A673 (cell line): Measurements from ENCODE around the gene COA1. TPM values are rescaled to one million over a fixed set of nuclear protein-coding genes. Genes with fewer than 3 reads are reported as not detected.

Source experiments
- BruUV-seq: library from RNA; stranded (reverse); fragments of 400-500 nt; replicated peaks from 2 replicates; lab custom pipeline; 2021; lab: Mats Ljungman, UMichigan
- CTCF ChIA-PET: fragments of 300-600 bp; sonication (Branson Sonifier 250); formaldehyde crosslinking; loops from one replicate; lab custom pipeline; 2022; ENCODE audit warnings: antibody characterized with exemption; lab: Charles Lee
- POLR2A ChIA-PET: fragments of 300-600 bp; sonication (Branson Sonifier 250); formaldehyde crosslinking; loops from one replicate; lab custom pipeline; 2022; ENCODE audit warnings: antibody characterized with exemption; ENCODE audit not compliant: low non-redundant PET; lab: Charles Lee
- DNase-seq: peaks from one replicate; pipeline ENCODE4 v3.0.0-alpha.2; 2015; ENCODE audit warnings: low spot score
- H3K27ac ChIP-seq: fragments of 200-600 bp; sonication (generic); 2 replicates; pipeline ENCODE4 v1.5.1; 2016; ENCODE audit warnings: mixed run types, low read depth, mild to moderate bottlenecking, mixed read lengths, antibody characterized with exemption, low read length; ENCODE audit not compliant: poor library complexity, severe bottlenecking
- H3K27me3 ChIP-seq: fragments of 200-600 bp; sonication (generic); replicated peaks from 2 replicates; pipeline ENCODE4 v1.6.1; 2017; ENCODE audit warnings: mixed run types, low read depth, mild to moderate bottlenecking, mixed read lengths, antibody characterized with exemption, low read length; ENCODE audit not compliant: insufficient read depth, poor library complexity
- H3K36me3 ChIP-seq: fragments of 200-600 bp; sonication (generic); 2 replicates; pipeline ENCODE4 v1.6.1; 2016; ENCODE audit warnings: mixed run types, mild to moderate bottlenecking, mixed read lengths, antibody characterized with exemption, low read length; ENCODE audit not compliant: insufficient read depth, poor library complexity, severe bottlenecking
- H3K4me1 ChIP-seq: fragments of 200-600 bp; sonication (generic); 2 replicates; pipeline ENCODE4 v1.6.1; 2017; ENCODE audit warnings: mixed run types, mild to moderate bottlenecking, mixed read lengths, antibody characterized with exemption, low read length; ENCODE audit not compliant: insufficient read depth, poor library complexity, severe bottlenecking
- H3K4me3 ChIP-seq: fragments of 200-600 bp; sonication (generic); 2 replicates; pipeline ENCODE4 v1.5.1; 2016; ENCODE audit warnings: low read depth, mixed run types, mild to moderate bottlenecking, mixed read lengths, low read length; ENCODE audit not compliant: poor library complexity, severe bottlenecking
- H3K9me3 ChIP-seq: fragments of 200-600 bp; sonication (generic); 2 replicates; pipeline ENCODE4 v1.6.1; 2016; ENCODE audit warnings: mixed run types, low read depth, mild to moderate bottlenecking, mixed read lengths, antibody characterized with exemption, low read length; ENCODE audit not compliant: poor library complexity, severe bottlenecking
- CTCF ChIP-seq: fragments of 300-800, 200-600 bp; sonication (generic); conservative IDR thresholded peaks from 2 replicates; pipeline ENCODE4 v1.5.1; 2017; ENCODE audit warnings: low read depth, mild to moderate bottlenecking, antibody characterized with exemption, low read length, moderate library complexity, mixed read lengths
- EZH2 ChIP-seq: fragments of 200-600 bp; sonication (generic); IDR thresholded peaks from 2 replicates; pipeline ENCODE4 v1.6.1; 2017; ENCODE audit warnings: borderline replicate concordance, low read depth, mild to moderate bottlenecking, mixed read lengths, antibody characterized with exemption, low read length; ENCODE audit not compliant: poor library complexity, severe bottlenecking
- intact Hi-C: fragments of 100-400 bp; cut with micrococcal nuclease; formaldehyde crosslinking; loops from one replicate; pipeline ENCODE4 v1.10.0; 2022; ENCODE audit not compliant: unreplicated experiment
- total RNA-seq: library from RNA; stranded (reverse); gene quantifications from 2 replicates; pipeline ENCODE4 v1.2.3, GENCODE V29; 2021

The COA1 gene
- total RNA-seq, 1 experiment from 2014 or later: 105 TPM

GRCh38 chr7:43642897-43643630 is 86.3 kb downstream of the COA1 start:
- no peak for DNase-seq
- Histone ChIP-seq H3K27ac (no peak overlapping the region), H3K4me3 (no peak overlapping the region), H3K27me3 (no peaks in the 10 kb centered on the region), H3K36me3 (peaks cover 18% of the 10 kb centered on the region), H3K9me3 (no peaks in the 10 kb centered on the region), H3K4me1 (peaks cover 52% of the 10 kb centered on the region)
- no TSS peak for BruUV-seq
- POLR2A ChIA-PET: no interaction called here
- CTCF ChIA-PET: no interaction called here
- TF ChIP-seq CTCF (no peak), EZH2 (no peak)
- intact Hi-C loops: no loop called here

- Histone ChIP-seq H3K36me3 (peaks cover 19% of the 10 kb centered on the region), H3K4me3 (peak overlapping the region; percentile 3), H3K27ac (peak overlapping the region; percentile 70), H3K9me3 (no peaks in the 10 kb centered on the region), H3K27me3 (no peaks in the 10 kb centered on the region), H3K4me1 (peaks cover 54% of the 10 kb centered on the region)
- BruUV-seq: no TSS peak
- ChIA-PET CTCF (interaction anchor here (1.5 kb wide), 1 partner anchor 58 kb away, joined by 8 read pairs; the partner anchor contains the start of gene STK17A), POLR2A (no interaction called here)
- intact Hi-C loops: no loop called here
- DNase-seq: no peak
- no peak for TF ChIP-seq CTCF
- no peak for TF ChIP-seq EZH2
Observed at GRCh38 chr7:43640679-43641078, 88.6 kb downstream of the COA1 start.

- ChIA-PET CTCF (interaction anchor here (1.5 kb wide), 1 partner anchor 57 kb away, joined by 8 read pairs; the partner anchor contains the start of gene STK17A), POLR2A (no interaction called here)
- BruUV-seq: no TSS peak
- Histone ChIP-seq H3K4me1 (peaks cover 54% of the 10 kb centered on the region), H3K27me3 (no peaks in the 10 kb centered on the region), H3K4me3 (peak overlapping the region; percentile 3), H3K36me3 (peaks cover 24% of the 10 kb centered on the region), H3K27ac (peak overlapping the region; percentile 70), H3K9me3 (no peaks in the 10 kb centered on the region)
- intact Hi-C loops: no loop called here
- peak; percentile 93 for DNase-seq
- TF ChIP-seq CTCF: no peak
- no peak for TF ChIP-seq EZH2
Observed at GRCh38 chr7:43639858-43640491, 89.3 kb downstream of the COA1 start.
